Stomach (tissue), 9 donors: ENCODE measurements around the gene TAL1. TPM values are rescaled to one million over a fixed set of nuclear protein-coding genes. Genes with fewer than 3 reads are reported as not detected.

Source experiments
- DNase-seq, 2 donors: peaks; one replicate each; pipeline versions ENCODE4 v3.0.0 to v3.0.0-alpha.2; 2013 to 2019
- H3K27ac ChIP-seq, 5 donors: fragments of 200-600 bp in 4 of 5; sonication (generic) in 4 of 5; one replicate each; pipeline ENCODE4 v1.5.1; 2013 to 2019; ENCODE audit warnings: mild to moderate bottlenecking in 1 of 5, moderate library complexity in 1 of 5
- H3K27me3 ChIP-seq, 3 donors: fragments of 200-600 bp; sonication (generic); one replicate each; pipeline ENCODE4 v1.5.1; 2017 to 2019; ENCODE audit warnings: mixed run types in 1 of 3
- H3K36me3 ChIP-seq, 4 donors: fragments of 200-600 bp; sonication (generic); 1 replicate in 3 of 4; 2 replicates in 1 of 4; pipeline ENCODE4 v1.5.1; 2016 to 2019
- H3K4me1 ChIP-seq, 4 donors: fragments of 200-600 bp; sonication (generic); one replicate each; pipeline ENCODE4 v1.5.1; 2016 to 2019
- H3K4me3 ChIP-seq, 4 donors: fragments of 200-600 bp; sonication (generic) in 3 of 4; one replicate each; pipeline ENCODE4 v1.5.1; 2016 to 2019; ENCODE audit warnings: mild to moderate bottlenecking in 1 of 4
- H3K9me3 ChIP-seq, 4 donors: fragments of 200-600 bp; sonication (generic); one replicate each; pipeline ENCODE4 v1.5.1; 2016 to 2019
- CTCF ChIP-seq, 7 experiments: fragments of 450-650 bp in 4 of 7; fragments of 200-600 bp in 3 of 7; sonication (generic) in 3 of 7; IDR thresholded peaks; one replicate each; pipeline ENCODE4 v1.5.1; 2016 to 2019; ENCODE audit warnings: antibody characterized with exemption in 7 of 7, control low read depth in 2 of 7, mild to moderate bottlenecking in 1 of 7
- EP300 ChIP-seq: sonication (generic); formaldehyde crosslinking; IDR thresholded peaks from one replicate; pipeline ENCODE4 v1.6.1; 2017; ENCODE audit warnings: antibody characterized with exemption
- POLR2A ChIP-seq, 4 donors: fragments of 450-650 bp; IDR thresholded peaks; one replicate each; pipeline ENCODE4 v1.6.1; 2016; ENCODE audit warnings: antibody characterized with exemption in 4 of 4, control low read depth in 2 of 4, mild to moderate bottlenecking in 1 of 4, moderate library complexity in 1 of 4
- POLR2AphosphoS5 ChIP-seq, 3 donors: sonication (generic); formaldehyde crosslinking; IDR thresholded peaks; one replicate each; pipeline ENCODE4 v1.6.1; 2016; ENCODE audit warnings: antibody characterized with exemption in 3 of 3
- WGBS, 5 donors: extraction: QIAGEN DNeasy Blood & Tissue Kit in 3 of 5; methylation state at CpG; one replicate each; pipeline versions ENCODE4 v1.1.5 to v1.1.7; 2013 to 2018; 5-methylcytosine and 5-hydroxymethylcytosine counted together
- intact Hi-C: fragments of 100-400 bp; cut with DNase I; formaldehyde crosslinking; loops from one replicate; pipeline ENCODE4 v1.15.1; 2023; ENCODE audit warnings: low total_unique reads
- polyA plus RNA-seq, 3 donors: library from polyadenylated mRNA; stranded (reverse); fragments of 200-250 nt; gene quantifications; one replicate each; pipeline ENCODE4 v1.2.3, GENCODE V29; 2013
- total RNA-seq, 5 donors: library from RNA; depleted of rRNA; stranded (reverse); fragments of >200 nt; gene quantifications; one replicate each; pipeline versions ENCODE4 v1.1.0 to v1.2.3, GENCODE V29; 2014 to 2016
- donor health status: healthy with polysubstance abuse.
- donor health status: Bipolar disorder and iron deficiency.
- donor health status: healthy.

Gene TAL1
- total and polyA plus RNA-seq, 8 donors, result under 0.01 to 4.5 (median 1.5) TPM; not detected in 1

DNA sequence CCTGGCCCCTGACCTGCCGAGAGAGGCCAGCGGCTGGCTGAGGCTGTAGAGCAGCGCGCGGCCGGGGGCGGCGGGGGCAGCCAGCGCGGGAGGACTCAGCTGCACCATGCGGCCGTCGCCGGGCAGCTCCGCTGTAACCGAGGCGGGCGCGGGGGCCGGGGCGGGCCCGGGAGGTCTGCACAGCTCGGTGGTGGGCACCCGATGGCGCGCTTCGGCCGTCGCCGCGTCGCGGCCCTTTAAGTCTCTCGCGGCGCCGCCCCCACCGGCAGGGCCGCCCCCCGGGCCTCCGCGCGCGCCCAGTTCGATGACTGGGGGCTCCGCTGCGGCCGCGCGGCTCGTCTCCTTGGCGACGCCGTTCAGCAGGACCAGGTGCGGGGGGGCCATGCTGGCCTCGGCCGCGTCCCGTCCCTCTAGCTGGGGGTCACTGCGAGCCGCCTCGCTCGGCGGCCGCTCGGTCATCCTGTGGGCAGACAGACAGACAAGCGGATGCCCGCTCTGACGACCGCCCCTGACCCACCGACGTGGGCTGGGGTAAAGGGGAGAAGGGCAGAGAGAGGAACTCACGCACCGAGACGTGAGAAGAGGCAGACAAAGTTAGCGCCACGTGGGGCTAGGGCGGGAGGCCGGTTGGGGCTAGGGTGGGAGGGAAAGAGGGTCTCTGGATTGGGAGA is 6.5 kb downstream of the TAL1 start:
- peak in 1 of 2 donors; percentile 51 for DNase-seq
- H3K27me3 ChIP-seq, result peaks cover 37 to 100% (median 79%) of the 10 kb centered on the region in 3 donors
- 2 to 9% (median 3%) methylated on average over 19 to 78 of the region's 79 CpGs for WGBS, 5 donors
- intact Hi-C loops, result no loop called here
- TF ChIP-seq EP300, result no peak
- no peak for TF ChIP-seq POLR2AphosphoS5 (IDR thresholded peaks at IDR 0.05)
- no peak for TF ChIP-seq CTCF (IDR thresholded peaks at IDR 0.05)
- TF ChIP-seq POLR2A (IDR thresholded peaks at IDR 0.05), result no peak
- no peaks in the 10 kb centered on the region for H3K9me3 ChIP-seq
- peaks cover 17 to 35% (median 29%) of the 10 kb centered on the region in 4 donors for H3K4me1 ChIP-seq
- peak overlapping the region in 3 of 5 donors; percentile 0 to 37 (median 28) for H3K27ac ChIP-seq
- H3K4me3 ChIP-seq, result peak overlapping the region; percentile 25 to 49 (median 36)
- H3K36me3 ChIP-seq, result no peaks in the 10 kb centered on the region

GRCh38 chr1:47224676-47225399 is 7.2 kb downstream of the TAL1 start:
- peaks cover 30 to 95% (median 71%) of the 10 kb centered on the region in 3 donors for H3K27me3 ChIP-seq
- DNase-seq, result no peak
- H3K4me1 ChIP-seq, result peaks cover 17 to 31% (median 25%) of the 10 kb centered on the region in 4 donors
- peak overlapping the region; percentile 25 to 49 (median 36) for H3K4me3 ChIP-seq
- no peaks in the 10 kb centered on the region for H3K36me3 ChIP-seq
- 5 to 13% (median 8%) methylated on average over 19 to 30 of the region's 30 CpGs for WGBS, 5 donors
- TF ChIP-seq CTCF (IDR thresholded peaks at IDR 0.05) (no peak), POLR2AphosphoS5 (IDR thresholded peaks at IDR 0.05) (no peak), POLR2A (IDR thresholded peaks at IDR 0.05) (no peak), EP300 (no peak)
- H3K27ac ChIP-seq, result peak overlapping the region in 1 of 5 donors; percentile 0
- H3K9me3 ChIP-seq, result no peaks in the 10 kb centered on the region
- intact Hi-C loops, result no loop called here

GRCh38 chr1:47223921-47224675 is 7.9 kb downstream of the TAL1 start:
- H3K27me3 ChIP-seq, result peaks cover 23 to 92% (median 64%) of the 10 kb centered on the region in 3 donors
- 24 to 37% (median 30%) methylated on average over 8 to 9 of the region's 9 CpGs for WGBS, 5 donors
- intact Hi-C loops, result no loop called here

More at GRCh38 chr1:47223921-47224675, 7.9 kb downstream of the TAL1 start:
- no peak overlapping the region for H3K4me3 ChIP-seq
- DNase-seq, result no peak
- H3K9me3 ChIP-seq, result no peaks in the 10 kb centered on the region
- H3K36me3 ChIP-seq, result no peaks in the 10 kb centered on the region
- TF ChIP-seq POLR2A (IDR thresholded peaks at IDR 0.05) (no peak), EP300 (no peak), CTCF (IDR thresholded peaks at IDR 0.05) (no peak), POLR2AphosphoS5 (IDR thresholded peaks at IDR 0.05) (no peak)
- peaks cover 15 to 25% (median 20%) of the 10 kb centered on the region in 4 donors for H3K4me1 ChIP-seq
- H3K27ac ChIP-seq, result no peak overlapping the region
